H1 (cell line): ENCODE results near the gene PPM1D. TPM values are rescaled to one million over a fixed set of nuclear protein-coding genes. Genes with fewer than 3 reads are reported as not detected.

ENCODE experiments used
- CTCF ChIA-PET: fragments of 300-600 bp; sonication (Branson Sonifier 250); formaldehyde crosslinking; loops from one replicate; lab custom pipeline; 2021; ENCODE audit not compliant: partially characterized antibody; lab: Charles Lee
- POLR2A ChIA-PET: fragments of 300-600 bp; sonication (Branson Sonifier 250); formaldehyde crosslinking; loops from one replicate; lab custom pipeline; 2021; ENCODE audit warnings: inconsistent platforms; ENCODE audit not compliant: partially characterized antibody; lab: Charles Lee
- DNase-seq, 2 experiments: peaks; one replicate each; pipeline versions ENCODE4 v3.0.0 to v3.0.0-alpha.2; 2010 to 2022; ENCODE audit warnings: low spot score in 2 of 2, low read depth in 1 of 2, mixed read lengths in 1 of 2
- FAIRE-seq: peaks from 2 replicates; lab custom pipeline; 2011; peaks lifted over from hg19 to GRCh38; lab: Jason Lieb, UNC
- H2AFZ ChIP-seq: 2 replicates; pipeline ENCODE4 v1.8.1; 2012; ENCODE audit warnings: low read length, inconsistent platforms
- H2AK5ac ChIP-seq: 2 replicates; pipeline ENCODE4 v1.6.1; 2013; ENCODE audit warnings: low read depth, low read length
- H2BK120ac ChIP-seq: replicated peaks from 2 replicates; pipeline ENCODE3; 2013; ENCODE audit warnings: low read depth, low read length, inconsistent platforms
- H2BK12ac ChIP-seq: 2 replicates; pipeline ENCODE4 v1.6.1; 2013; ENCODE audit warnings: low read depth, low read length
- H2BK15ac ChIP-seq: 2 replicates; pipeline ENCODE4 v1.6.1; 2013; ENCODE audit warnings: low read length
- H2BK20ac ChIP-seq: 2 replicates; pipeline ENCODE4 v1.6.1; 2013; ENCODE audit warnings: low read length
- H2BK5ac ChIP-seq: 2 replicates; pipeline ENCODE4 v1.6.1; 2013; ENCODE audit warnings: low read depth, low read length
- H3K14ac ChIP-seq: 2 replicates; pipeline ENCODE4 v1.6.1; 2013; ENCODE audit warnings: inconsistent platforms; ENCODE audit not compliant: insufficient read length
- H3K18ac ChIP-seq: 2 replicates; pipeline ENCODE4 v1.6.1; 2013; ENCODE audit warnings: low read length; ENCODE audit errors: extremely low read depth
- H3K23ac ChIP-seq: 2 replicates; pipeline ENCODE4 v1.6.1; 2013; ENCODE audit warnings: inconsistent platforms; ENCODE audit not compliant: insufficient read length
- H3K23me2 ChIP-seq: 2 replicates; pipeline ENCODE4 v1.6.1; 2013; ENCODE audit warnings: low read depth, low read length
- H3K27ac ChIP-seq: 2 replicates; pipeline ENCODE4 v1.6.1; 2011; ENCODE audit warnings: low read depth, low read length, inconsistent platforms
- H3K27me3 ChIP-seq, 4 experiments: replicated peaks in 1 of 4; 1 replicate in 1 of 4; 2 replicates in 3 of 4; pipeline versions ENCODE4 v1.6.1 to v1.8.1; 2011 to 2013; ENCODE audit warnings: low read length in 3 of 4, mild to moderate bottlenecking in 3 of 4, inconsistent platforms in 2 of 4, mixed read lengths in 2 of 4, moderate library complexity in 1 of 4; ENCODE audit not compliant: control insufficient read depth in 3 of 4, insufficient read depth in 3 of 4; ENCODE audit errors: extremely low read depth in 1 of 4
- H3K36me3 ChIP-seq, 4 experiments: 2 replicates each; pipeline versions ENCODE4 v1.6.1 to v1.8.1; 2011 to 2013; ENCODE audit warnings: mild to moderate bottlenecking in 4 of 4, low read length in 3 of 4, moderate library complexity in 2 of 4, control low read depth in 1 of 4, inconsistent platforms in 1 of 4; ENCODE audit not compliant: insufficient read depth in 4 of 4, control insufficient read depth in 2 of 4
- H3K4ac ChIP-seq: replicated peaks from 2 replicates; pipeline ENCODE3; 2013; ENCODE audit warnings: low read length, low read depth, mixed read lengths, inconsistent platforms; ENCODE audit not compliant: insufficient read length
- H3K4me1 ChIP-seq, 4 experiments: replicated peaks in 1 of 4; 1 replicate in 1 of 4; 2 replicates in 3 of 4; pipeline versions ENCODE4 v1.6.1 to v1.8.1; 2011 to 2013; ENCODE audit warnings: low read length in 3 of 4, inconsistent platforms in 2 of 4, mixed read lengths in 1 of 4; ENCODE audit not compliant: insufficient read depth in 4 of 4, control insufficient read depth in 3 of 4
- H3K4me2 ChIP-seq, 2 experiments: 2 replicates each; pipeline versions ENCODE4 v1.6.1 to v1.8.1; 2011 to 2013; ENCODE audit warnings: low read depth in 2 of 2, low read length in 2 of 2, control low read depth in 1 of 2, inconsistent platforms in 1 of 2, mild to moderate bottlenecking in 1 of 2; ENCODE audit not compliant: insufficient read depth in 1 of 2
- H3K4me3 ChIP-seq, 4 experiments: fragments of 200-600, 300-600 bp in 1 of 4; sonication (generic), shearing (Covaris generic), sonication (Bioruptor Twin) in 1 of 4; 2 replicates each; pipeline versions ENCODE4 v1.5.1 to v1.8.1; 2011 to 2016; ENCODE audit warnings: low read length in 4 of 4, low read depth in 3 of 4, control low read depth in 2 of 4, inconsistent platforms in 2 of 4, mild to moderate bottlenecking in 2 of 4, mixed read lengths in 1 of 4, moderate library complexity in 1 of 4; ENCODE audit not compliant: insufficient read depth in 2 of 4; ENCODE audit errors: extremely low read depth in 1 of 4
- H3K56ac ChIP-seq: replicated peaks from 2 replicates; pipeline ENCODE3; 2013; ENCODE audit warnings: low read depth, mild to moderate bottlenecking, mixed read lengths, low read length, inconsistent platforms; ENCODE audit not compliant: insufficient read length
- H3K79me1 ChIP-seq: 2 replicates; pipeline ENCODE4 v1.6.1; 2013; ENCODE audit warnings: low read depth, low read length, control low read depth
- H3K79me2 ChIP-seq, 2 experiments: 2 replicates each; pipeline versions ENCODE4 v1.6.1 to v1.8.1; 2012 to 2013; ENCODE audit warnings: low read length in 2 of 2, mild to moderate bottlenecking in 2 of 2, inconsistent platforms in 1 of 2; ENCODE audit not compliant: insufficient read depth in 2 of 2, control insufficient read depth in 1 of 2
- H3K9ac ChIP-seq, 4 experiments: replicated peaks in 1 of 4; 1 replicate in 1 of 4; 2 replicates in 3 of 4; pipeline versions ENCODE4 v1.6.1 to v1.8.1; 2011 to 2013; ENCODE audit warnings: low read depth in 3 of 4, low read length in 3 of 4, control low read depth in 2 of 4, mild to moderate bottlenecking in 2 of 4, moderate library complexity in 2 of 4, inconsistent platforms in 1 of 4; ENCODE audit errors: extremely low read depth in 1 of 4
- H3K9me3 ChIP-seq, 2 experiments: 2 replicates each; pipeline versions ENCODE4 v1.6.1 to v1.8.1; 2012 to 2013; ENCODE audit warnings: mild to moderate bottlenecking in 2 of 2, moderate library complexity in 2 of 2, control low read depth in 1 of 2, inconsistent platforms in 1 of 2, low read depth in 1 of 2, low read length in 1 of 2, mixed read lengths in 1 of 2; ENCODE audit not compliant: insufficient read depth in 2 of 2
- H4K20me1 ChIP-seq, 2 experiments: replicated peaks in 1 of 2; 2 replicates each; pipeline versions ENCODE3 to v1.8.1; 2011 to 2013; ENCODE audit warnings: inconsistent platforms in 2 of 2, low read length in 2 of 2, mild to moderate bottlenecking in 1 of 2; ENCODE audit not compliant: insufficient read depth in 2 of 2, control insufficient read depth in 1 of 2
- H4K5ac ChIP-seq: 2 replicates; pipeline ENCODE4 v1.6.1; 2013; ENCODE audit warnings: low read length, low read depth, mixed read lengths, inconsistent platforms; ENCODE audit not compliant: insufficient read length
- H4K8ac ChIP-seq: 2 replicates; pipeline ENCODE4 v1.8.0; 2013; ENCODE audit warnings: mild to moderate bottlenecking, moderate library complexity, low read length, inconsistent platforms; ENCODE audit not compliant: insufficient read depth; ENCODE audit errors: extremely low read depth
- H4K91ac ChIP-seq: replicated peaks from 2 replicates; pipeline ENCODE3; 2013; ENCODE audit warnings: low read length, mixed read lengths, inconsistent platforms; ENCODE audit not compliant: insufficient read length
- GABPA ChIP-seq: IDR thresholded peaks from 2 replicates; pipeline ENCODE4 v1.6.1; 2011; ENCODE audit warnings: mild to moderate bottlenecking, low read length, moderate library complexity, borderline replicate concordance; ENCODE audit not compliant: insufficient read depth
- HDAC2 ChIP-seq, 2 experiments: fragments of 300-600 bp in 1 of 2; sonication (generic) in 1 of 2; IDR thresholded peaks; 2 replicates each; pipeline ENCODE4 v1.6.1; 2011 to 2012; ENCODE audit warnings: low read depth in 2 of 2, low read length in 2 of 2, mild to moderate bottlenecking in 2 of 2, moderate library complexity in 2 of 2, borderline replicate concordance in 1 of 2, inconsistent platforms in 1 of 2
- HDAC6 ChIP-seq: IDR thresholded peaks from one replicate; pipeline ENCODE4 v1.7.1; 2012; ENCODE audit warnings: low read depth, mild to moderate bottlenecking, inconsistent platforms, low read length, moderate library complexity
- JUN ChIP-seq: IDR thresholded peaks from 2 replicates; pipeline ENCODE4 v1.6.1; 2011; ENCODE audit warnings: low read depth, mild to moderate bottlenecking, improper control_type of control experiment, low read length
- KDM1A ChIP-seq: fragments of 200-600, 300-600 bp; sonication (generic); IDR thresholded peaks from 2 replicates; pipeline ENCODE4 v1.7.1; 2016; ENCODE audit warnings: mild to moderate bottlenecking, low read length, borderline replicate concordance
- POLR2AphosphoS5 ChIP-seq: IDR thresholded peaks from 2 replicates; pipeline ENCODE4 v1.6.1; 2011; ENCODE audit warnings: low read depth, low read length
- RXRA ChIP-seq: IDR thresholded peaks from 2 replicates; pipeline ENCODE4 v1.6.1; 2011; ENCODE audit warnings: low read depth, mild to moderate bottlenecking, low read length, moderate library complexity; ENCODE audit not compliant: insufficient read depth
- SP2 ChIP-seq: IDR thresholded peaks from 2 replicates; pipeline ENCODE4 v1.6.1; 2012; ENCODE audit warnings: mild to moderate bottlenecking, low read length, inconsistent platforms
- TAF7 ChIP-seq: optimal IDR thresholded peaks from 2 replicates; pipeline ENCODE3; 2011; ENCODE audit warnings: low read depth, mild to moderate bottlenecking, inconsistent platforms, low read length, moderate library complexity, borderline replicate concordance
- TCF12 ChIP-seq: IDR thresholded peaks from 2 replicates; pipeline ENCODE4 v1.6.1; 2011; ENCODE audit warnings: low read depth, mild to moderate bottlenecking, low read length
- TEAD4 ChIP-seq: IDR thresholded peaks from 2 replicates; pipeline ENCODE4 v1.6.1; 2012; ENCODE audit warnings: low read depth, low read length, inconsistent platforms, mixed read lengths
- ZNF274 ChIP-seq: IDR thresholded peaks from 2 replicates; pipeline ENCODE4 v1.7.0; 2012; ENCODE audit warnings: low read length, borderline replicate concordance; ENCODE audit errors: extremely low read depth
- WGBS, 2 experiments: shearing (Covaris generic) in 1 of 2; methylation state at CpG; one replicate each; pipeline versions ENCODE4 v1.1.6 to v1.1.7; 2013 to 2015; ENCODE audit warnings: low lambda C conversion rate in 2 of 2, mixed read lengths in 2 of 2, inconsistent platforms in 1 of 2, low coverage in 1 of 2, missing lambda C conversion rate in 1 of 2; ENCODE audit not compliant: insufficient replicate concordance in 2 of 2, insufficient coverage in 1 of 2, insufficient read length in 1 of 2; ENCODE audit errors: extremely low coverage in 1 of 2, missing lambda C conversion rate in 1 of 2; 5-methylcytosine and 5-hydroxymethylcytosine counted together
- polyA plus RNA-seq, 7 experiments: library from polyadenylated mRNA; depleted of rRNA in 3 of 7; stranded (reverse) in 5 of 7; unstranded in 2 of 7; fragments of >200 nt in 5 of 7; fragments of 200-250 nt in 2 of 7; gene quantifications; 1 replicate in 5 of 7; 2 replicates in 1 of 7; 4 replicates in 1 of 7; pipeline versions ENCODE4 v1.2.1 to v1.2.3, GENCODE V29; 2011 to 2013; ENCODE audit warnings: missing spikeins in 2 of 7, mixed read lengths in 2 of 7
- total RNA-seq: library from RNA; stranded (reverse); fragmentation: NEBNext Ultra II Directional; extraction: Animal tissue kit (Norgen Biotek cat#: 25700); gene quantifications from 2 replicates; pipeline ENCODE4 v1.2.1, GENCODE V29; 2021

Gene PPM1D
- total and polyA plus RNA-seq, 2 of the 8 experiments (the other 6 are each of a cell fraction or from before 2014, with no cell fraction given) = 5.0 to 16.7 TPM

GRCh38 chr17:60602385-60602742 is 2.4 kb downstream of the PPM1D start:
- Histone ChIP-seq H4K20me1 (peaks cover 3 to 7% of the 10 kb centered on the region in 2 experiments), H3K9ac (no peak overlapping the region), H3K27ac (no peak overlapping the region)

More at GRCh38 chr17:60602385-60602742, 2.4 kb downstream of the PPM1D start:
- POLR2A ChIA-PET = interaction anchor here (0.7 to 1.8 kb wide), 4 partner anchors 9 to 38 kb away, joined by 3 to 7 read pairs (median 4); no protein-coding TSS in a partner anchor
- Histone ChIP-seq H3K79me2 (peaks cover 18 to 71% of the 10 kb centered on the region in 2 experiments), H2BK15ac (no peak overlapping the region), H2BK12ac (no peak overlapping the region), H4K5ac (no peak overlapping the region), H3K56ac (no peak overlapping the region), H2AFZ (no peak overlapping the region), H2BK5ac (no peak overlapping the region), H2BK120ac (no peak overlapping the region), H3K23ac (no peak overlapping the region), H3K14ac (no peak overlapping the region), H3K18ac (no peak overlapping the region), H4K91ac (no peak overlapping the region), H3K79me1 (peaks cover 2% of the 10 kb centered on the region; the same call in 1 of the 2 replicates), H3K36me3 (no peaks in the 10 kb centered on the region), H3K4ac (no peak overlapping the region), H3K9me3 (no peaks in the 10 kb centered on the region), H4K8ac (no peak overlapping the region), H3K4me2 (peak overlapping the region; percentile 84 to 89), H3K27me3 (no peaks in the 10 kb centered on the region), H3K23me2 (peaks cover 4% of the 10 kb centered on the region), H2BK20ac (no peak overlapping the region), H3K4me1 (peaks cover 0 to 3% (median 0%) of the 10 kb centered on the region in 4 experiments; a peak in 1 of 7 replicates), H2AK5ac (no peak overlapping the region), H3K4me3 (peak overlapping the region; percentile 68 to 96 (median 93); a peak in 6 of 8 replicates)
- no peak for FAIRE-seq
- CTCF ChIA-PET = interaction anchor here (0.6 to 2.2 kb wide), 4 partner anchors 13 to 606 kb away, joined by 3 to 12 read pairs (median 4); no protein-coding TSS in a partner anchor
- WGBS, 2 experiments = 28% methylated on average over 12 of the region's 12 CpGs; no CpG with 5 or more reads in 1 of the 2 experiments
- peak in 1 of 2 experiments; percentile 39 for DNase-seq
- TF ChIP-seq GABPA (no peak), TAF7 (no peak), ZNF274 (no peak), HDAC2 (IDR thresholded peaks at IDR 0.05; ENCODE audit: borderline replicate concordance in 1 of 2, low read depth in 2 of 2, low read length in 2 of 2) (no peak), TEAD4 (no peak), TCF12 (no peak), RXRA (no peak), JUN (no peak), HDAC6 (no peak), KDM1A (no peak), SP2 (no peak), POLR2AphosphoS5 (no peak)
